GM12874 (cell line): ENCODE data around the gene TBX4.

Source experiments
- TF ChIP-seq, protein P1 (sequence below): IDR thresholded peaks from 2 replicates; pipeline ENCODE4 v1.5.1; 2011; ENCODE audit warnings: low read depth, mild to moderate bottlenecking, control low read depth, low read length, moderate library complexity; ENCODE audit not compliant: insufficient read depth

TBX4 gene

GRCh38 chr17:61421460-61421859 lies 30.8 kb upstream of the TBX4 start:
- TF ChIP-seq, protein P1, sequence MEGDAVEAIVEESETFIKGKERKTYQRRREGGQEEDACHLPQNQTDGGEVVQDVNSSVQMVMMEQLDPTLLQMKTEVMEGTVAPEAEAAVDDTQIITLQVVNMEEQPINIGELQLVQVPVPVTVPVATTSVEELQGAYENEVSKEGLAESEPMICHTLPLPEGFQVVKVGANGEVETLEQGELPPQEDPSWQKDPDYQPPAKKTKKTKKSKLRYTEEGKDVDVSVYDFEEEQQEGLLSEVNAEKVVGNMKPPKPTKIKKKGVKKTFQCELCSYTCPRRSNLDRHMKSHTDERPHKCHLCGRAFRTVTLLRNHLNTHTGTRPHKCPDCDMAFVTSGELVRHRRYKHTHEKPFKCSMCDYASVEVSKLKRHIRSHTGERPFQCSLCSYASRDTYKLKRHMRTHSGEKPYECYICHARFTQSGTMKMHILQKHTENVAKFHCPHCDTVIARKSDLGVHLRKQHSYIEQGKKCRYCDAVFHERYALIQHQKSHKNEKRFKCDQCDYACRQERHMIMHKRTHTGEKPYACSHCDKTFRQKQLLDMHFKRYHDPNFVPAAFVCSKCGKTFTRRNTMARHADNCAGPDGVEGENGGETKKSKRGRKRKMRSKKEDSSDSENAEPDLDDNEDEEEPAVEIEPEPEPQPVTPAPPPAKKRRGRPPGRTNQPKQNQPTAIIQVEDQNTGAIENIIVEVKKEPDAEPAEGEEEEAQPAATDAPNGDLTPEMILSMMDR: no peak

- TF ChIP-seq, protein P1: no peak
These were observed 30.0 kb upstream of the TBX4 start for GRCh38 chr17:61422116-61422799.

- TF ChIP-seq, protein P1: no peak
These were observed 29.4 kb upstream of the TBX4 start for GRCh38 chr17:61422869-61423268.

- TF ChIP-seq, protein P1: no peak
These were observed 28.1 kb upstream of the TBX4 start for GRCh38 chr17:61423967-61424649.

GRCh38 chr17:61425682-61426481 lies 26.3 kb upstream of the TBX4 start:
- TF ChIP-seq, protein P1: no peak

DNA sequence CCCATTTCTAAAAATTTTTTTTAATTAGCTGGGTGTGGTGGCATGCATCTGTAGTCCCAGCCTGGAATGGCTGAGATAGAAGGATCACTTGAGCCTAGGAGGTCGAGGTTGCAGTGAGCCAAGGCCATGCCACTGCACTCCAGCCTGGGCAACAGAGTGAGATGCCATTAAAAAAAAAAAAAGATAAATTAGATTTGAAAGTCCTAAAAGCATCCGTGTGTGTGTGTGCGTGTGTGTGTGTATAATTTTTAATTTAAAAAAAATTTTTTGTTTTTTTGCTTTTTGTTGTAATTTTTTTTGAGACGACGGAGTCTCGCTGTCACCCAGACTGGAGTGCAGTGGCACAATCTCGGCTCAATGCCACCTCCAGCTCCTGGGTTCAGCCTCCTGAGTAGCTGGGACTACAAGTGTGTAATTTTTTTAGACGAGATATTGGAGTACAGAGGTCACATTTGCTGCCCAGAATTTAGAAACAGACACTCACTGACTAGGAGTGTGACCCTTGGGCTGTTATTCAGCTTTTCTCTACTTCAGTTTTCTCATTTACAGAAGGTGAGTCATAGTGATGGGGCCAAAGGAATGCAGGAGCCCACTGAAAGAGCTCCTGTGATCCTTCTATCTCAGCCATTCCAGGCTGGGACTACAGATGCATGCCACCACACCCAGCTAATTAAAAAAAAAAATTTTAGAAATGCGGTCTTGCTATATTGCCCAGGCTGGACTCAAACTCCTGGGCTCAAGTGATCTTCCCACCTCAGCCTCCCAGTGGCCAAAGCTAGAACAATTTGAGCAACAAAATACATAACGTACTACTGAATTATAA lies 25.5 kb upstream of the TBX4 start:
- TF ChIP-seq, protein P1: no peak
